ENCODE results near the gene DDX25.

The DDX25 gene

GRCh38 chr11:125978181-125978716 is 73.9 kb downstream of the DDX25 start:
- no peak for DNase-seq (ENCODE audit: low read depth)

Measured in ELR (cell line).